HG03354 (cell line): ENCODE measurements around the gene PKNOX1.
"Not testable (repeated sequence)": the region's sequence is repeated elsewhere in the genome, so short reads cannot be mapped to it uniquely, and the experiment has no call there.

Experiments used
- ATAC-seq: cut with Tn5 transposase; IDR thresholded peaks from one replicate; pipeline ENCODE4 v1.9.1; 2021; ENCODE audit warnings: mild to moderate bottlenecking; ENCODE audit not compliant: unreplicated experiment, poor library complexity, severe bottlenecking

The PKNOX1 gene

DNA sequence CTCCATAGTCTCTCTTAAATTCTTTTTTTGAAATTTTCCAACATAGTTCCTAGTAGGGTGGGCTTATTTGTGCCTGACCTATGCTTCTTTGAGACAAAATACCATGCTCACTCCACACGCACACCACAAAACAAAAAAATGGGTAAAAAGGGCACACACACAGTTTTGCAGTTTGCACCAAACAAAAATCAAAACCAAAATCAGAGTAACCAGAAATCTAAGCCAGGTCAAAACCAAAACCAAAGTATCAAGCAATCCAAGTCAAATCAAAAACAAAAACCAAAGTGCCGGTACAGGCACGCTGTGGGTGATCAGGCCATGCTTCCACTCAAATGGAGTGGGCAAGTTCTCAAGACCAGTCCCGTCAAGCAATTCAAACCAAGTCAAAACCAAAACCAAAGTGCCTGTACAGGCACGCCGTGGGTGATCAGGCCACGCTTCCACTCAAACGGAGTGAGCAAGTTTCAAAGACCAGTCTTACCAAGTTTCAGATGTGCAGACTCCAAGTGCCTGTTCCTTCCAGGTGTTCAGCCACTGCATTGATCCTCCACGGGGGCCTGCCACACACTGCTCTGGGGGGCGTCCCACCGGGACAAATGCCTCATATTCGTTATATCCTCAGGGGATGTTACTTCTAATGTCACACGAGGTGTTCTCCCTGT, 25.1 kb upstream of the PKNOX1 start:
- ATAC-seq: not testable (repeated sequence)

DNA sequence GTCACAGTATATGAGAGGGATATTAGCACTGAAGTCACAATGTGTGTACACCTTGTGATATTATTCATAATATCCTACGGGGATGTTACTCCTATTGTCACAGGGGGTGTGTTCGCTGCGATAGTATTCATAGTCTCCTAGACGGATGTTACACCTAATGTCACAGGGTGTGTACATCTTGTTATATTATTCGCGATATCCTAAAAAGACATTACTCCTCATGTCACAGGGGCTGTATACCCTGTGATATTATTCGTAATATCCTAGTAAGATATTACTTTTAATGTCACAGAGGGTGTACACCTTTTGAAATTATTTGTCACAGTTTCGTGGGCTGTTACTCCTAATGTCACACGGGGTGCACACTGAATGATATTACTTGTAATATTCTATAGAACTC, 23.2 kb upstream of the PKNOX1 start:
- ATAC-seq: not testable (repeated sequence)

DNA sequence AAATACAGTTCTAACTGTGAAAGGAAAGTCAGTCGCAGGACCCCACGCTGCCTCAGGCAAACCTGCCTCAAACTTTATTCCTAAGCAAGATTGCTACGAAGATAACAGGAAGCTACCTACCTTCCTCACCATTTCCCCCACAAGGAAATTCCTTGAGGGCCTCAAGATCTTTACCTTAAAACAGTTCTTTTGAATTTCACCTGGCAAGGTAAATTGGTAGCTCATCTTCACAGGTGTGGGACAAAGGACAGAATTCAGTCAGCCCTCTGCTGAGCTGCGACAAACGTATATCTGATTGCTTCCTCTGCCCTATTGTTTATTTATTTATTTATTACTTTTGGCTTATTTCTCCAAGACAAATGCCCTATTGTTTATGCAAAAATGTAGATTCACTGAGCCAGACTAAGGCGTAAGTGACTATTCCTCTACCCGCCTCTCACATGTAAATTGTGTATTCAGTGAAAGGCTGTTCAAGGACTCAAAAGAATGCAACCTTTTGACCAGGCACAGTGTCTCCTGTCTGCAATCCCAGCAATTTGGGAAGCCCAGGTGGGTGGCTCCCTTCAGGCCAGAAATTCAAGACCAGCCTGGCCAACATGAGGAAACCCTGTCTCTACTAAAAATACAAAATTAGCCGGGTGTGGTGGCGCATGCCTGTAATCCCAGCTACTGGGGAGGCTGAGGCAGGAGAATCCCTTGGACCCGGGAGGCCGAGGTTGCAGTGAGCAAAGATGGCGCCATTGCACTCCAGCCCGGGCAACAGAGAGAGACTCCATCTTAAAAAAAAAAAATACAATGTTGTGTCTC, 17.3 kb upstream of the PKNOX1 start:
- no peak for ATAC-seq

- ATAC-seq: not testable (repeated sequence)
These were observed 16.2 kb upstream of the PKNOX1 start for GRCh38 chr21:42958122-42958521.

DNA sequence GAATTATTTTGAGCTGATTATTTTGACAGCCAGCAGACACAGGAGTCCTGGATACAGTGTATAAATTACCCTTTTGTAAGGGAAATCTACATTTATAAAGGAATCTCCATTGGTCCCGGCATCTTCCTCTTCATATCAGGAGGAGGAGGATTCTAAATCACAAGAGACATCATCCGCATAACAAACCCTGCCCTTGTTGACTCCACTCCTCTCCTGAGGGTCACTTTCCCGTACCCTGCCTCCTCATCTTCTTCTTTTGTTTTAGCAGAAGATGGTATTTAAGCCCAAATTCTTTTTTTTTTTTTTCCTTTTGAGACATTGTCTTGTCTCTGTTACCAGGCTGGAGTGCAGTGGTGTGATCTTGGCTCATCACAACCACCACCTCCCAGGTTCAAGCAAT, 14.6 kb upstream of the PKNOX1 start:
- no peak for ATAC-seq

- no peak for ATAC-seq
These were observed 11.9 kb upstream of the PKNOX1 start for GRCh38 chr21:42962380-42963007.

GRCh38 chr21:42964086-42964485, 10.3 kb upstream of the PKNOX1 start:
- ATAC-seq: no peak

GRCh38 chr21:42964546-42965210, 9.7 kb upstream of the PKNOX1 start:
- ATAC-seq: no peak

GRCh38 chr21:42965211-42965560, 9.2 kb upstream of the PKNOX1 start:
- no peak for ATAC-seq

DNA sequence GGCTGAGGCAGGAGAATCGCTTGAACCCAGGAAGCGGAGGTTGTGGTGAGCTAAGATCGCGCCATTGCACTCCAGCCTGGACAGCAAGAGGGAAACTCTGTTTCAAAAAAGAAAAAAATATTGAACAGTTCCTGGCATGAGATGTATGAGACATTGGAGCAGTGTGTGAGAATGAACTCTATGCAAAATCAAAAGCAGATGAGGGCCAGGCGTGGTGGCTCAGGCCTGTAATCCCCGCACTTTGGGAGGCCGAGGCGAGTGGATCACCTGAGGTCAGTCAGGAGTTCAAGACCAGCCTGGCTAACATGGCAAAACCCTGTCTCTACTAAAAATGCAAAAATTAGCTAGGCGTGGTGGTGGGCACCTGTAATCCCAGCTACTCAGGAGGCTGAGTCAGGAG, 6.7 kb upstream of the PKNOX1 start:
- not testable (repeated sequence) for ATAC-seq

DNA sequence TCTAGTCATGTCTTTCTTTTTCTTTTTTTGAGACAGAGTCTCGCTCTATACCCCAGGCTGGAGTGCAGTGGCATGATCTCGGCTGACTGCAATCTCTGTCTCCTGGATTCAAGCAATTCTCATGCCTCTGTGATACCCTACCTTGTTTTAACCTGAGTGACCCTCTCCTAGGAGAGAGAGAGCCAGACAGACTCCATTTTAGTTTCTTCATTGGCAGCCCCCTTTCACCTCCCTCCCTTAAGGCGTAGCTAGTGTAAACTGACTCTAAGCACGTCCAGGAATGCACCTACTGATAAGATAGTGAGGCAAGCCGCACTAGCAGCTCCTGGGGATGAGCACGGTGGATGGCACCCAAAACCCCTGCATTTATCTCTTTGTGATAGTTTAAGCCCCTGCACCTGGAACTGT, 5.2 kb upstream of the PKNOX1 start:
- ATAC-seq: no peak

- no peak for ATAC-seq
These were observed 3.3 kb upstream of the PKNOX1 start for GRCh38 chr21:42970946-42971653.

- ATAC-seq: no peak
These were observed 2.5 kb upstream of the PKNOX1 start for GRCh38 chr21:42971897-42972275.

DNA sequence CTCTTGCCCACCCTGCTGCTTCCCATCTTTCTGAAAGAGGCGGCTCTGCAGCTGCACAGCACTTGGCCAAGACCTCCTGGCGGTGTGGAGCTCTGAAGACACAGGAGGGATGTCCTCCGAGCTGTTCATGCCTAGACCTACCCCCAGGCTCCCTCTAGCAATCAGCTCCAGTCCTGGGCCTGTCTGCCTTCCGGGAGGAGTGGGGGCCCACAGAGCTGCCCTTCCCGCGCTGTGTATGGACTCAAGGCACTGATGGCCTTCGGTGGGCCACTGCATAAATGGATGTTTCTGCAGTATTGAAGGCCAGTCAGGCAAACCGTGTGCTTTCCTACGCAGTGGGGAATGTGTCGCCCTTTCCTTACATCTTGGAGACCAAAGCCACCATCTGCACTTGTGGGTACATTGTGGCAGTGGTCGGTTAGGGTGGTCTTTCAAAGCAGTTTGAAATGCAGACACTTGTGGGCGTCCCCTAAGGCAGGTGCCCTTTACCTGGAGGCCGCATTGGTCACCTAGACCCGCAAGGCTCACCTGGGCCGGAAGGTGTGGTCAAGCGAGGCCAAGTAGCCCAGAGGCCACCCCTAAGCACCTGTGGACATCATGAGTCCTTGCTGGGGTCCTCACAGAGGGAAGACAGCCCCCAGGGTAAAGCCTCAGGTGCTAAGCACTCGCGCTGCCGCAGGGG, 912 bp upstream of the PKNOX1 start:
- no peak for ATAC-seq

GRCh38 chr21:42974832-42975820, 764 bp downstream of the PKNOX1 start:
- ATAC-seq: peak; percentile 28

DNA sequence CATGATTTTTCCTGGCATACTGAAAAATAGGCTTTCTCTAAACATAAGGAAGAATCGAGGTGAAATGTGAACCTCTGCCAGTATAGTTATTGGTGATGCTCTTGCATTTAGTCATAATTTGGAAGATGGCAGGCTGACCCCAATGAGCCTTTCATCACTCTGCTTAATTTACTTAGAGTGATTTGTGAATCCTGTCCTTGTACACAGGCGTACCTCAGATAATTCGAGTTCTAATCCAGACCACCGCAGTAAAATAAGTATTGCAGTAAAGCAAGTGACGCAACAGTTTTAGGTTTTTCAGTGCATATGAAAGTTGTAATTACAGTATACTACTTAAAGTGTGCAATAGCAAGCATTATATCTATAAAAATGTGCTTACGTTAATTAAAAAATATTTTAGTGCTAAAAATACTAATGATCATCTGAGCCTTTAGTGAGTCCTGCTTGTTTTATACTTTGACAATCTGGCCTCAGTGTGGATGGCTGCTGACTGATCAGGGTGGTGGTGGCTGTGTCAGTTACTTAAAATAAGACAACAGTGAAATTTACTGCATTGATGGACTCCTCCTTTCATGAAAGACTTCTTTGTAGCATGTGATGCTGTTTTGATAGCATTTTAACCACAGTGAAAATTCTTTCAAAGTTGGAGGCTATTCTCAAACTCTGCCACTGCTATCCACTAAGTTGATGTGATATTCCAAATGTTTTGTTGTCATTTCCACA, 1.7 kb downstream of the PKNOX1 start:
- ATAC-seq: no peak

GRCh38 chr21:42980312-42981213, 6.2 kb downstream of the PKNOX1 start:
- no peak for ATAC-seq
